Tongue (tissue), 2 donors: Measurements from ENCODE around the gene SLX4IP. TPM values are rescaled to one million over a fixed set of nuclear protein-coding genes. Genes with fewer than 3 reads are reported as not detected.

Source experiments
- DNase-seq: peaks from one replicate; pipeline ENCODE4 v3.0.0-alpha.2; 2015
- total RNA-seq: library from RNA; depleted of rRNA; stranded (reverse); fragments of >200 nt; gene quantifications from one replicate; pipeline ENCODE4 v1.2.3, GENCODE V29; 2014

Gene SLX4IP
- total RNA-seq, 1 donor from 2014 or later, result 7.6 TPM

DNA sequence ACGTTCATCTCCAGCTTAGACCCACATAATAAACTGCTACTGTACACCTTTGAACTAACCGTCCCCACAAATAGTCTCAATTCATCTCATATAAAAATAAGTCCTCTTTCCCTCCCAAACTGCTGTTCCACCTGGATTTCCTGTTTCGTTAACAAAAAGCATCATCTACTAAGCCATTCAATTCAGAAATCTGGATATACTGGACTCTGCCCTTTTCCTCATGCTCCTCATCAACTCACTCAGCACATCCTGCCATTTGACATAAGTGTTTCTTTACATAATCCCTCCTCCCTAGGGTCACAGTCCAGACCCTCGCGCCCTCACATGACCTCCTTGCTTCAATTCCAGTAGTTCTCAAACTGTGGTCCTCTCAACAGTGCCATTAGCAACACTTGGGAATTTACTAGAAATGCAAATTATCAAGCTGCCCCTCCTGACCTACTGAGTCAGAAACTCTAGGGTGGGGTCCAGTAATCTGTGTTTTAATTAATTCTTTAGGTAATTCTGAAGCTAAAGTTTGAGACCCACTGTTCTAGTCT lies 5.6 kb upstream of the SLX4IP start:
- DNase-seq, result no peak

DNA sequence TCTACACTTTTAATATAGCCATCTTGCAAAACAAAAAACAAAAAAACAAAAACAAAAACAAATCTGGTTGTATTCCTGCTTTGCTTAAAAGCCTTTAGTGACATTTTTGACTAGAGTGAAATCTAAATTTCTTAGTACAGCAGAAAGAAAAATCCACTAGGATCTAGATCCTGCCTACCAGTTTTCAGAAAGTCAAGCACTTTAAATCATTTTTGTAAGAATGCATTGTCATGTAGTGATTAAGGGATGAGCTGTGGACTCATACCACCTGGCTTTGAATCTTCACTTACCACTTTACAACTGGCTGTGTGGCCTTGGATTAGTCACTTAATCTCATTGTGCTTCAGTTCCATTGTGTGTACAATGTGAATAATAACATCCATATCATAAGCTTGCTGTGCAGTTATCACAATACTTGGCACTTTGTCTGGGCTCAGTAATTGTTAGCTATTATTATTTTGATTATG lies 5.1 kb upstream of the SLX4IP start:
- no peak for DNase-seq

DNA sequence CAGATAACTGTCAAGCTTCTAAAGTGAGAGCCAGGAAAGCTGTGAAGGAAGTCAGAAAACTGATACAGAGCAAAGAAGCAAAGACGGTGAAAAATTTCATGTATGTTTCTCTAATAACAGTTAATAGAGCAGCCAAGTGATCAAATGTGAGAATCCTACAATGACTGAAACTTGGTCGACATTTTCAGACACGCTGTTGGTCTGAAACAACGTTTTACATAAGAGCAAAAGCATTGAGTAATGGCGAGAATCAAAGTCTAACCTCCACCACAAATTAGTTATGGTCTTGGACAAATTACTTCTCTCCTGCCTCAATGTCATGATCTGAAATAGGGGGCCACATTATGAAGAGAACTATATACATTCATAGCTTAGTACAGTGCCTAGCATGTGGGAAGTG lies 4.4 kb upstream of the SLX4IP start:
- DNase-seq, result no peak

DNA sequence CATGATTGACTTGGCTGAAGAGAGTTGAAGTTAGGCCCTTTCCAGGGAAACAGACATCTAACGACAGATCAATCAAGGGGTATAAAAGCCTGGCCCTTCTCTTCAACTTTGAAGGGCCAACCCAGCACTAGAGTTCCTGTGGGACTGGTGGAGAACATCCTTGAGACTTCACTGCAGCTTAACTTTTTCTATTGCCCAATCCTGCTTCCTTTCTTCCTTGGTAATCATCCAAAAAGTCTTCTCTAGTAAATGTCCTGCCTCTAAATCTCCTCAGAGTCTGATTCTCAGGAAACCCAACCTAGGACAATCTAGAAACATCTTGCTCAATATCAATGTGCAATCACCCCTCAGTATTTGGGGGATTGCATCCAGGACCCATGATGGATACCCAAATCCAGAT lies 3.0 kb upstream of the SLX4IP start:
- DNase-seq, result no peak

DNA sequence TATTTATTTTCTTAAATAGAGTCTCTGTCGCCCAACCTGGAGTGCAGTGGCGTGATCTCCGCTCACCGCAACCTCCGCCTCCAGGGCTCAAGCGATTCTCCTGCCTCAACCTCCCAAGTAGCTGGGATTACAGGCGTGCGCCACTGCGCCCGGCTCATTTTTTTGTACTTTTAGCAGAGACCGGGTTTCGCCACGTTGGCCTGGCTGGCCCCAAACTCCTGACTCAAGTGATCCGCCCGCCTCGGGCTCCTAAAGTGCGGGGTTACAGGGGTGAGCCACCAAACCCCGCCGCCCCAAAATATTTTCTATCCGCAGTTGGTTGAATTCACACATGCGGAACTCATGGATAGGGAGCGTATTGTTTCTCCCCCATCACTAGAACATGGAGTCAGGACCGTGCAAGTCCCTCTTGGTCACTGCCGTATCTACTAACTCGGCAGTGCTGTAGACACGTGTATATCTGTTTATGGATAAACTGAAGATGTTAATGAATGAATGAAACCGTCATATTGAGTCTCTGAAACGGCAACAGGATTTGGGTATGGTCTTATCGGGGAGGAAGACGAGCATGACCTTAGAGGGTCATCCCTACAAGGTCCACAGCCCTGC lies 2.0 kb upstream of the SLX4IP start:
- no peak for DNase-seq

DNA sequence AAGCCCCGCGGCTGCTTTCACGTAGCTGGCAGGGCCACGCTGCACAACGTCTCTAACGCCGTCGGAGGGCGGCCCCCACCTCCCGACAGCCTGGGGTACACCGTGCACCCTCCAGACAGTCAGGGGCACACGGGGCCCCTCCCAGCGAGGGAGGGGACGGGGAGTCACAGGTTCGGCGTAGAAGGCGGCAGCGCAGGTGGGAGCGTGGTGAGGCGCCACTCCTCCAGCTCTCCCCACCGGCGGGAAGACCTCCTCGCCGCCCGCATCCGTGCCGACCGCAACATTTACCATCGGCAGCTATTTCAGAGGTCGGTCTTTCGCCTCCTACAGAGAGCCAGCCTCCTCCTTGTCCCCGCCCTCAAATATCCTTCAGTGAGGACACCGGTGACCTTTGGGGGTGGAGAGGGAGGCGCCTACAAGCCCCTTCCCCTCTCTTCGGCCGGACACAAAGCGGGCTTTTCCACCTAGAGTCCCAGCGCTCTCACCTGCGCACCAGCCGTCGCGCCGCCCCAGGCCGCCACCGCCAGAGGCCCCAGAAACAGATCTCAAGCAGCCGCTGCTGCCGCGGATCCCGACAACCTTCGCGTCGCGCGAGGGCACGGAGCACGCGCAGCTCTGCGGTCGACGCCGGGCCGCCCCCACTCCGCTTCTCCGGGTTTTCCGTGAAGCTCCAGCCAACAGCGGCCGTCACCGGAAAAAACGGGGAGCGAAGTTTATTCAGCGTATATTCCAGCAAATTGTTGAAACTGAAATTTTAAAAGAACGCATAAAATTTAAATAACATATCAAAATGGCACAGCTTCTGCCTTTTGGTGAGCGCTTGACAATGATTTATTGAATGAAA lies 1.3 kb upstream of the SLX4IP start, which contains the start of gene MKKS:
MKKS (minus strand) TSS at position 600 of the 844 bp plus-strand sequence. CDS start 20,708 bp downstream, outside the sequence.
- peak; percentile 97 for DNase-seq

DNA sequence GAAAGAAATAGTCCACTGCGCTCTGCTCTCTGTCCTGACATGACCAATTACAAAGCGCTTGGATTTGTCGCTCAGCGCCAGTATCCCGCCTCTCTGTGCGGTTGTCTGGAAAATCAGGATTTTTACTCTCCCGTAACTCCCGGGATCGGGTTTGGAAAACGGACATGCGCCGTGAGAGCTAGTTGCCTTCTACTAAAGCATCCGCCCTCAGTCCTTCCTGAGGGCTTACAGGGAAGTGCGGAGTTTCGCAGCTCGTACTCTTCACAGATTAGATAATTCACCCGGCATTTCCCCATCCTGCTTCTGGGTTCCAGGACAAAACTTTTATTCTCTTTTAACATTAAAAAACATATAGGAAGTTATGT lies 656 bp upstream of the SLX4IP start:
- peak; percentile 99 for DNase-seq

DNA sequence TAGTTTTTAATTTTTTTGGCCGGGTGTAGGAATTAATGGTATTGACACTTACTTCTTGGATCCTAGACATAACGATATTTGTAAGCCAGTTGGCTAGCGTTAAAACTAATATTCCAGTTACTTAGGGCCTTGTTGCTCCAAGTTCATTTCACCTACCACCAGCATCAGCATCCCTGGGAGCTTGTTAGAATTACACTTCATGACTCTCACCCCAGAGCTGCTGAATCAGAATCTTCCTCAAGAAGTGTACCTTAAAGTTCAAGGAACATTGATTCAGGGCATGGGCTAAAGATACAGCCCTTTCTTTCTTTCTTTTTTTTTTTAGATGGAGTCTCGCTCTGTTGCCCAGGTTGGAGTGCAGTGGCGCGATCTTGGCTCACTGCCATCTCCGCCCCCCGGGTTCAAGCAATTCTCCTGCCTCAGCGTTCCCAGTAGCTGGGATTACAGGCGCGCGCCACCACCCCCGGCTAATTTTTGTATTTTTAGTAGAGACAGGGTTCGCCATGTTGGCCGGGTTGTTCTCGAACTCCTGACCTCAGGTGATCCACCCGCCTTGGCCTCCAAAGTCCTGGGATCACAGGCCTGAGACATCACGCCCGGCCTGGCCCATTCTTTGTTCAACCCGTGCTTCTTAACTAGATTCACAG lies 1.1 kb downstream of the SLX4IP start:
- no peak for DNase-seq

DNA sequence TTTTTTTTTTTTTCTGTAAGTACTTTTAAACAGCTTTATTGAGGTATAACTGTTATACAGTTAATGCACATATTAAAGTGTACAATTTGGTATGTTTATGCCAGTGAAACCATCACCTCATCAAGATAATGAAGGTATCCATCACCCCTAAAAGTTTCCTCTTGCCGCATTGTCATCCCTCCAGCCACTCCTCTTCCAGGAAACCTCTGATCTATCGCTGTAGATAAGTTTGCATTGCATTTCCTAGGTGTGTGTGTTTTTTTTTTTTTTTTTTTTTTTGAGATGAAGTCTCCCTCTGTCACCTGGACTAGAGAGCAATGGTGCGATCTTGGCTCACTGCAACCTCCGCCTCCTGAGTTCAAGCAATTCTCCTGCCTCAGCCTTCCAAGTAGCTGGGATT lies 3.1 kb downstream of the SLX4IP start:
- no peak for DNase-seq

DNA sequence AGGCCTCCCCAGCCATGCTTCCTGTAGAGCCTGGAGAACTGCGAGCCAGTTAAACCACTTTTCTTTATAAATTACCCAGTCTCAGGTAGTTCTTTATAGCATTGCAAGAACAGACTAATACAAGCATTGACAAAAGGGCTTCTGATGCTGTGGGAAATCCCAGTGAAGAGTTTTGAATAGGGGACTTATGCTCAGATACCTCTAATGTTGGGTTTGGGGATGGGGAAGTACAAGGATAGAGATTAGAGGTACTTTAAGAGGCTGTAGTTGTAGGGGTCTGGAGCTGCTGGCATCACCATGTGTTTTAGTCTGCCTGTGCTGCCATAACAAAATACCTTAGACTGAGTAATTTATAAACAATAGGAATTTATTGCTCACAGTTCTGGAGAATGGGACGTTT lies 8.8 kb downstream of the SLX4IP start:
- no peak for DNase-seq

DNA sequence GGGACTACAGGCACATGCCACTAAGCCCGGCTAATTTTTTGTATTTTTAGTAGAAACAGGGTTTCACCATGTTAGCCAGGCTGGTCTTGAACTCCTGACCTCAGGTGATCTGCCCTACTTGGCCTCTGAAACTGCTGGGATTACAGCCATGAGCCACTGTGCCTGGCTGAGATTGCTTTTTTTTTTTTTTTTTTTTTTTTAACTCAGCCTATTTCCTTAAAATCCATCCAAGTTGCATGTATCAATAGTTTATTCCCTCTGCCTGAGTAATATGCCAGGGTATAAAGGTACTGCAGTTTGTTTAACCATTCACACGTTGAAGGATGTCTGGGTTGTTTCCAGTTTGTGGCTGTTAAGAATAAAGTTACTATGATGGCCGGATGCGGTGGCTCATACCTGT lies 10.7 kb downstream of the SLX4IP start:
- DNase-seq, result no peak

DNA sequence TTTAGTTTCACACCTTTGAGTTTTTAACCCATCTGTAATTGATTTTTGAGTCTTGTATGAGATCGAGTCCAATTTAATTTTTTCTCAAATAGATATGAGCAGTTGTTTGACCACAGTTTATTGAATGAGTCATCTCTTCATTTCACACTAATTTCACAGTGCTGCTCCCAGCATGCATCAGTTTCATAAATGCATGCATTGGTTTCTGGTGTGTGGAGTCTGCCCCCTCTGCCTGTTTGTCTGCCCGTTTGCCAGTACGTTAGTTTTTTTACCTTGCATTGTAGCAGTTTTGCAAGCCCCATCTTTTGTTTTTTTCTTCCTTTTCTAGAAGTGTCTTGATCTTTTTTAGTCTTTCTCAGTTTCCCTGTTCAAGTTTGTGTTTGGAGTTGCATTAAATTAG lies 11.9 kb downstream of the SLX4IP start:
- DNase-seq, result peak; percentile 63

DNA sequence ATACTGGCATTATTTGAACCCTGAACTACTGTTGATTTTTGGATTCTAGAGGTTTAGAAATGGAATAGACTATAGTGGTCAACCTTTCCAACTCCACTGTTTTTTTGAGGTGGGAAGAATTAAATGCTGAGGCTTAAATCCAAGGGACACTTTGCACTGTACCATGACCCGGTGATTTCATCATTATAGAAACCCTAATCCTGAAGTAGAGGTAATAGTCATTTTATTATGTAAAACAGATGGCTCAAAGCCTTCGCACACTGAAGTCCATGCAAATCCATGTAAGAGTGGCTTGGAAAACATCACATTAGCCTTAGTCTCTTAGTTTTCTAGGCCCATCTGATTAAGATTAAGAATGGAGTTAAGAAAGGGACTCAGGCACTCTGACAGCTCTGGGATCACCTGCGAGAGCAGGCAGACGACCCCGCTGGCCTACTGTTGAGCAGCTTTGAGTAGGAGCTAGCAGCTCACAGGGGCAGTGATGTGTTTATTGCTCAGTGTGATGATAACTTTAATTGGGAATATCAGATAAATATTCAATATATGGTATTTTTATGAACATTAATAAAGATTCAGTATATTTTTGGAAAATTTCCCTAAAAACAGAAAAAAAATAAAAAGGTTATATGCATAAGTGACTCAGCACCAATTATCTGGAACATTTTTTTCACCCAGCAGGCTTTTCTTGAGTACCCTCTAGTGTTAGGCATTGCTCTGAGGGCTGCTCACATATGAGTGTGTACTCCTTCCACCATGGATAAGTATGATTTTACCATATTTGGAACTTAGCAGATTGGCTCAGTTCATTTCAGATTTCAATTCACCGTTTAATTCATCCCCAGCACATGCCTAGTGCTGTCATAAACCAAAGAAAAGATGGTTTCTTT lies 13.4 kb downstream of the SLX4IP start:
- DNase-seq, result no peak

DNA sequence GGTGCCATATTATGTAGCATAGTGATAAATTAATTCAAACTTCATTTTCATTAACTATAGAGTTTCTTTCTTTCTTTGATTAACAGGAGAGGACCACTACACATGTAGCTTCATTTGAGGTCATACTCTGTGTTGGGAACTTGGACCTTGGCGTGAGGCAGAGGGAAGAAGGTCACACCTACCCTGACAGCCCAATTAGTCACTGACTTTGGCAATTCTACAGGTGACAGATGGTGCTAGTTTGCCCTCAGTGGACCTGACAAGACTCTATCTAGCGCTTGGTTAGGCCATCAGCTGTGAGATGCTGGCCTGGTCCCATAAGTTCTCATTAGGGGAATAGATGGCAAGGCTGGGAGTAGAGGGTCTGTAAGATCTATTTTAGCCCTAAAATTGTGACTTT lies 14.2 kb downstream of the SLX4IP start:
- no peak for DNase-seq

DNA sequence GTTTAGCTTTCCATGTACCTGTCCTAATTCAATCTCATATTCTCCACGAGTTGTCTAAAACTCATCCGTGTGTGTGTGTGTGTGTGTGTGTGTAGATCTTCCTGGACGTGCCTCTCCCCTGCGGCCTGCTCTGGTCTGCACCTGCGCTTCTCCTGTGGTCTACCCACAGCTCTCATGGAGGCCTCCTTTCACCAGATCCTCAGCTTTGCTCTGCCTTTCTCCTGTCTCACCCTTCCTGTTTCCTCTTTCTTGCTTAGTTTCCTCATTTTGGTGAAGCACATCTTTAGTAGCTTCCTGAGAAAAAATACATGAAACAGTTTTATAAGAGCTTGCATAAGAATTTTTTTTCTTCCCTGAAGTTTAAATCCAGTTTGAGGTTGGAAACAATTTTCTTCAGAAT lies 18.1 kb downstream of the SLX4IP start:
- DNase-seq, result no peak

DNA sequence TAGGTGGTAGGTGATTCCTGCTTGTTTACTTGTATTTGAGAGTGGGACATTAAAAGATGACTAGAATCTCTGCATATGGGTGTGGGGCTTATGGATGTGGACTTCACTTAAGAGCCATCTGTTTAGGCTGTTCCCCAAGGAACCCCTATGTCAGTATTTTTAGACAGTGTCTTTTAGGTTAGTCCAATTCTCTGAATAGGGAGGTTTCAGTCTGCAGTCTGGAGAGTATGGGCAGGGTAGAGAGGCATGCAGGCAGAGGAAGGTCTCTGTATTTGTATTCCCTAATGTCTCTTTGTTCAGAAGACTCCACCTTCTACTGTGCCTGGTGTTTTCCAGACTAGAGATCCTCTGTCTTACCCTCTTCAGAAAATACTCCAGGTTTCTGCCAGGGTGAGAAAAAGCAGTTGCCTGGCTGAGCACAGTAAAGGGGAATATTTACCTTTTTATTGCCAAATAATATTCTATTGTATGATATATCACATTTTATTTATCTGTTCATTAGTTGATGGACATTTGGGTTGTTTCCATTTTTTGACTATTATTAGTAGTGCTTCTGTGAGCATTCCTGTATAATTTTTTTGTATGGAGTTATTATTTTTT lies 19.1 kb downstream of the SLX4IP start:
- no peak for DNase-seq

DNA sequence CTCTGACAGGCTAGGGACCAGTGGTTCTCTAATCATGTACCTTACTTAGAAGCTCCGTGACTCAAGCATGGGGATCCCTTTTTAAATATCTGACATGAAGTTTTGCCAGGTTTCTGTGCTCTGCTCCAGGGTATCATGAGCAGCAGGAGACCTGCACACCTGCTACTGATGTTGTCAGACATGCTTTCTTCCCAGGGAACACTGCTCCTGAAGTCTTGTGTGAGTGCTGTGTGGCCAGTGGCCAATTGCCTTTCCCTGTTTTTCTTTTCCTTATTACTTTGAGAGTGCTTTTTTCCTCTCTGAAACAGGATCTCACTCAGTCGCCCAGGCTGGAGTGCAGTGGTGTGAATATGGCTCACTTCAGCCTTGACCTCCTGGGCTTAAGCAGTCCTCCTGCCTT lies 26.4 kb downstream of the SLX4IP start:
- DNase-seq, result no peak

DNA sequence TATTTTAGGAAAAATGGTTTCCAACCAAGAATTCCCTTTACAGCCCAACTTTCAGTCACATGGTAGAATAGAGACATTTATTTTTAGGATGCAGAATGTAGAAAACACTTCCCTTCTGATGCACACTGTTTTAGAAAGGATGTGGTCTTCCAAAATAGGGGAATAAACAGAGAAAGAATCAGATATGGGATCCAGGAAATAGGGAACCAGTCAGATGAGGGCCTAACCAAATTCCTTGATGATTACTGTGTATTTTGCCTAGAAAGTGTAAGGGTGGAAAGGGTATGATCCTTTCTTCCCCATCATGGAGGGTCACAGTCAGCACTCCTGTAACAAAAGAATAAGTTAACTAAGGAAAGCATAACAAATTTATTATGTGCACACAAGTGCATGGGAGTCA lies 27.4 kb downstream of the SLX4IP start:
- DNase-seq, result no peak

DNA sequence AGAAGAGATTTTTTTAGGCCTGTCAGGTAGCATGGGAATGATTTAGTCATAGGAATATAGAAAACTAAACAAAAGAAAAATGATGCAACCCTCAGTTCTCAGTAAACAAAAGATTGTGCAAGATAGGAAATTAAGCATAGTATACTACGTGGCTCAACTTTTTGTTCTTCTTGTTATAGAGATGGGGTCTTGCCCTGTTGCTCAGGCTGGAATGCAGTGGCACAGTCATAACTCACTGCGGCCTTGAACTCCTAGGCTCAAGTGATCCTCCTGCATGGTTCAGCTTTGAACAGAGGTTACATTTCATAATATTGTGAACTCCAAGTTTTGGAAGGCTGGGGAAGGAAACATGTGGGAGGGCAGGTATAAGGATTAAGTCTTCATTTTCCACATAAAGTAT lies 28.5 kb downstream of the SLX4IP start:
- no peak for DNase-seq

DNA sequence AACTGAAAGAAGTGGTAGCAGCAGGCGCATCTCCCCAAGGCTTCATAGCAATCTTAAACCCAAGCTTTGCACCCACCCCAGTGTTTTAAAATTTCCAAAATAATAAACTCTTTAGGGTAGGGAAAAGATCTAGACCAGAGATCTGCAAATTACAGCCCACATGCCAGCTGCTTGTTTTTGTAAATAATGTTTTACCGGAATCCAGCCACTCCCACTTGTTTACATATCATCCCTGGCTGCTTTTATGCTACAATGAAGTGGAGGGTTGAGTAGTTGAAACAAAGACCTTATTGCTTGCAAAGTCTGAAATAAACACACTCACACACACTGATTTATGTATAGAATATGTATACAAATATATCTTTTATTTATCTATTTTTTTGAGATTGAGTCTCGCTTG lies 30.0 kb downstream of the SLX4IP start:
- no peak for DNase-seq

DNA sequence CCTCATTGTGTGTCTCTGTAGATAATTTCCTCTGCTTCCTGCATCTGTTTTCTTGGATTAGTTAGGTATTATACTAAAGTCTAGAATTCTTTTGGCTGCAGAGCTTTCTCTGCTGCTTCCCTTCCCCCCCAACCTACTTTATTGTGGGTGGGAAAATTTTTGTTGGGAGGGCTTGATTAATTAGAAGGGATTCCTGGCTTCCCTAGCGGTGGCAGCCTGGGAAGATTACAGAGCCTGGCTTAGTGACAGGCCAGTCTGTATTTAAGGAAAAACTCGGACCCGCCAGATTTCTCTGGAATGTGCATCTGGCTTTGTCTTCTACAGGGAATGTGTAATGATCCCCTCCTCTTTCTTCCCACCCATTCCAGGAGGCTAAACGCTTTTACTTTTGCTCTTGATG lies 31.2 kb downstream of the SLX4IP start:
- DNase-seq, result peak; percentile 82

DNA sequence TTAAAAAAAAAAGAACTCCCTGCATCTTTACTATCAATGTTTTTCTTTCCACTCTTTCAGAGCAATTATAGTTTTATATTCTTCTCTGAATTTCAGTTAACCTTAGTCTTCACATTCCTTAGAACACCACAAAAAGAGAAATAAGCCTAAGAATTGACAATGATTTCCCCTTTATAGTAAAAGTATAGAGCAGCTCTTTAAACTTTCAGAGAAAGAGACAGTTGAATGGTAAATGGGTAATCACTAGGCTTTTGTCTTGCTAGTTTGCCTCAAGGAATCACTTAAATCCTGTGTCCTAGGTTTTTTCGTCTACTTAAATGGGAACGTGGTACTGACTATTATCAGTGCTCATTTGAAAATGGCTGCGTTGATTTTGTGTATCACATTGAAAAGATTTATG lies 31.8 kb downstream of the SLX4IP start:
- DNase-seq, result no peak
